SK-N-MC (cell line): ENCODE results near the gene VPS13A.

ENCODE experiments used
- EZH2 ChIP-seq: fragments of 200-600 bp; sonication (generic); IDR thresholded peaks from one replicate; pipeline ENCODE4 v1.6.1; 2017; ENCODE audit warnings: antibody characterized with exemption
- POLR2AphosphoS5 ChIP-seq: IDR thresholded peaks from 2 replicates; pipeline ENCODE4 v1.6.1; 2012; ENCODE audit warnings: mild to moderate bottlenecking, low read depth, low read length, borderline replicate concordance

- no peak for TF ChIP-seq POLR2AphosphoS5
- no peak for TF ChIP-seq EZH2
Observed at GRCh38 chr9:77304543-77304942, 127.2 kb downstream of the VPS13A start.
